Activated T-helper 9 cell treated with anti-CD3 and anti-CD28 coated beads, Interleukin-2, amount 50 U/mL, for 16 hours (primary cell): ENCODE measurements around the gene CNKSR2.

Experiments used
- DNase-seq: peaks from one replicate; pipeline ENCODE4 v3.0.0-alpha.2; 2020; ENCODE audit warnings: low read depth

CNKSR2 gene

GRCh38 chrX:21675931-21676330, 301.7 kb downstream of the CNKSR2 start:
- DNase-seq, result no peak

- DNase-seq, result no peak
Observed at GRCh38 chrX:21678048-21678612, 303.9 kb downstream of the CNKSR2 start.

- DNase-seq, result no peak
Observed at GRCh38 chrX:21683941-21684340, 309.7 kb downstream of the CNKSR2 start.

GRCh38 chrX:21691512-21692018, 317.3 kb downstream of the CNKSR2 start:
- no peak for DNase-seq

GRCh38 chrX:21698272-21698671, 324.1 kb downstream of the CNKSR2 start:
- DNase-seq, result no peak

- no peak for DNase-seq
Observed at GRCh38 chrX:21699136-21699535, 324.9 kb downstream of the CNKSR2 start.

GRCh38 chrX:21700275-21700674, 326.1 kb downstream of the CNKSR2 start:
- DNase-seq, result no peak

- no peak for DNase-seq
Observed at GRCh38 chrX:21700967-21701366, 326.7 kb downstream of the CNKSR2 start.

GRCh38 chrX:21702725-21703124, 328.5 kb downstream of the CNKSR2 start:
- no peak for DNase-seq
